GM12878 (cell line): ENCODE results near the gene DNAJB4.

Source experiments
- BCLAF1 ChIP-seq: fragments of 450-650 bp; IDR thresholded peaks from 2 replicates; pipeline ENCODE4 v1.6.1; 2017; ENCODE audit warnings: antibody characterized with exemption, mild to moderate bottlenecking, moderate library complexity
- SREBF2 ChIP-seq: IDR thresholded peaks from 2 replicates; pipeline ENCODE4 v1.6.1; 2012; ENCODE audit warnings: mild to moderate bottlenecking, low read length

- TF ChIP-seq BCLAF1: no peak
- no peak for TF ChIP-seq SREBF2
Observed at GRCh38 chr1:78003070-78003746, 1.5 kb upstream of the DNAJB4 start.
